Pancreas (tissue), 10 donors: ENCODE results near the gene PNLDC1. TPM values are rescaled to one million over a fixed set of nuclear protein-coding genes. Genes with fewer than 3 reads are reported as not detected.
"Not testable (repeated sequence)": the region's sequence is repeated elsewhere in the genome, so short reads cannot be mapped to it uniquely, and the experiment has no call there.

Source experiments
- ATAC-seq, 4 donors: fragments of 200-7000 bp; cut with Tn5 transposase; one replicate each; pipeline versions ENCODE4 v1.8.0 to v1.9.1; 2020; ENCODE audit warnings: mild to moderate bottlenecking in 4 of 4, moderate library complexity in 4 of 4
- DNase-seq, 6 donors: peaks; one replicate each; pipeline ENCODE4 v3.0.0-alpha.2; 2020
- FAIRE-seq: peaks from 2 replicates; lab custom pipeline; 2012; peaks lifted over from hg19 to GRCh38; lab: Jason Lieb, UNC
- H3K27ac ChIP-seq, 4 donors: fragments of 200-600 bp; sonication (generic); 1 replicate in 3 of 4; 2 replicates in 1 of 4; pipeline versions ENCODE4 v1.5.0 to v1.8.0; 2020
- H3K27me3 ChIP-seq, 4 donors: fragments of 200-600 bp; one replicate each; pipeline ENCODE4 v1.8.0; 2021
- H3K36me3 ChIP-seq, 3 donors: fragments of 200-600 bp; sonication (generic) in 1 of 3; one replicate each; pipeline versions ENCODE4 v1.5.0 to v1.8.0; 2020 to 2021
- H3K4me1 ChIP-seq, 3 donors: fragments of 200-600 bp; one replicate each; pipeline ENCODE4 v1.8.0; 2021
- H3K4me3 ChIP-seq, 4 donors: fragments of 200-600 bp; sonication (generic) in 2 of 4; one replicate each; pipeline versions ENCODE4 v1.5.0 to v1.8.0; 2020 to 2021
- H3K9me3 ChIP-seq, 4 donors: fragments of 200-600 bp; one replicate each; pipeline ENCODE4 v1.8.0; 2021
- CTCF ChIP-seq, 4 donors: fragments of 200-600 bp; sonication (generic) in 3 of 4; IDR thresholded peaks; one replicate each; pipeline versions ENCODE4 v1.5.0 to v1.8.0; 2021; ENCODE audit warnings: antibody characterized with exemption in 4 of 4
- WGBS, 2 donors: extraction: QIAGEN DNeasy Blood & Tissue Kit; methylation state at CpG; one replicate each; pipeline ENCODE4 v1.1.7; 2013; 5-methylcytosine and 5-hydroxymethylcytosine counted together
- intact Hi-C, 3 donors: fragments of 100-400 bp; cut with DNase I; formaldehyde crosslinking; loops; one replicate each; pipeline versions ENCODE4 v1.11.1 to v1.14.2; 2022
- polyA plus RNA-seq, 2 donors: library from polyadenylated mRNA; stranded (reverse); fragments of 200-250 nt; gene quantifications; one replicate each; pipeline ENCODE4 v1.2.3, GENCODE V29; 2013
- total RNA-seq, 6 donors: library from RNA; stranded (reverse); fragmentation: NEBNext Ultra II Directional in 4 of 6; extraction: Animal tissue kit (Norgen Biotek cat#: 25700) in 4 of 6; gene quantifications; one replicate each; pipeline versions ENCODE4 v1.2.1 to v1.2.4, GENCODE V29; 2021 to 2023
- donor health status: healthy with polysubstance abuse.
- donor health status: DM: no; HTN: no; CAD: no; lungs with moderate emphysema.
- donor health status: DM: no; HTN: no; CAD: no.
- donor health status: control.
- donor health status: control.
- donor health status: Bipolar disorder and iron deficiency.
- donor health status: DM: yes; HTN: yes; CAD: no.
- donor health status: DM: no; HTN: no; CAD: no.
- donor health status: DM: no; HTN: no; CAD: no.
- donor health status: DM: yes; HTN: yes; CAD: no.

PNLDC1 gene
- total and polyA plus RNA-seq, 8 donors: 0.21 to 1.7 (median 0.50) TPM

- H3K4me1 ChIP-seq: peaks cover 0 to 6% (median 3%) of the 10 kb centered on the region in 3 donors
- FAIRE-seq: no peak
- no peak overlapping the region for H3K4me3 ChIP-seq
- H3K9me3 ChIP-seq: no peaks in the 10 kb centered on the region
- no peak for DNase-seq
- no peaks in the 10 kb centered on the region for H3K36me3 ChIP-seq
- intact Hi-C loops: no loop called here
- H3K27me3 ChIP-seq: no peaks in the 10 kb centered on the region
- TF ChIP-seq CTCF (IDR thresholded peaks at IDR 0.05): no peak
- no peak overlapping the region for H3K27ac ChIP-seq
- WGBS, 2 donors: 87% methylated on average over 4 of the region's 4 CpGs
- ATAC-seq: no peak
These were observed 9.1 kb downstream of the PNLDC1 start for GRCh38 chr6:159809149-159809548.

GRCh38 chr6:159813781-159814180 lies 13.7 kb downstream of the PNLDC1 start:
- no peak for FAIRE-seq
- no peak for DNase-seq
- WGBS, 2 donors: 84 to 91% methylated on average over 9 of the region's 9 CpGs

GRCh38 chr6:159815410-159815809 lies 15.3 kb downstream of the PNLDC1 start:
- DNase-seq (no peak), FAIRE-seq (no peak), ATAC-seq (no peak)
- no peak overlapping the region for H3K4me3 ChIP-seq
- intact Hi-C loops: no loop called here
- H3K9me3 ChIP-seq: no peaks in the 10 kb centered on the region
- no peak for TF ChIP-seq CTCF (IDR thresholded peaks at IDR 0.05)
- H3K4me1 ChIP-seq: peaks cover 0 to 6% (median 3%) of the 10 kb centered on the region in 3 donors
- H3K27me3 ChIP-seq: no peaks in the 10 kb centered on the region
- no peak overlapping the region for H3K27ac ChIP-seq
- WGBS, 2 donors: 85 to 91% methylated on average over 6 of the region's 6 CpGs
- H3K36me3 ChIP-seq: no peaks in the 10 kb centered on the region

More at GRCh38 chr6:159813781-159814180, 13.7 kb downstream of the PNLDC1 start:
- no peaks in the 10 kb centered on the region for H3K9me3 ChIP-seq
- H3K4me3 ChIP-seq: no peak overlapping the region
- no peak overlapping the region for H3K27ac ChIP-seq
- no peak for ATAC-seq
- H3K36me3 ChIP-seq: no peaks in the 10 kb centered on the region
- H3K4me1 ChIP-seq: peaks cover 0 to 6% (median 3%) of the 10 kb centered on the region in 3 donors
- intact Hi-C loops: no loop called here
- TF ChIP-seq CTCF (IDR thresholded peaks at IDR 0.05): no peak
- no peaks in the 10 kb centered on the region for H3K27me3 ChIP-seq

GRCh38 chr6:159816775-159817174 lies 16.7 kb downstream of the PNLDC1 start:
- H3K4me1 ChIP-seq, H3K27ac ChIP-seq, DNase-seq, H3K36me3 ChIP-seq, H3K4me3 ChIP-seq, H3K27me3 ChIP-seq, ATAC-seq, FAIRE-seq, intact Hi-C loops, H3K9me3 ChIP-seq: not testable (repeated sequence)
- WGBS, 2 donors: 51 to 68% methylated on average over 3 of the region's 3 CpGs

GRCh38 chr6:159817951-159818739 lies 18.1 kb downstream of the PNLDC1 start:
- DNase-seq (no peak), FAIRE-seq (no peak), ATAC-seq (no peak)
- Histone ChIP-seq H3K36me3 (no peaks in the 10 kb centered on the region), H3K9me3 (no peaks in the 10 kb centered on the region), H3K27me3 (no peaks in the 10 kb centered on the region), H3K4me3 (no peak overlapping the region), H3K4me1 (no peaks in the 10 kb centered on the region), H3K27ac (no peak overlapping the region)
- WGBS, 2 donors: 88 to 92% methylated on average over 23 of the region's 23 CpGs
- TF ChIP-seq CTCF (IDR thresholded peaks at IDR 0.05): no peak
- intact Hi-C loops: no loop called here
